Right lobe of liver (tissue), 6 donors: Measurements from ENCODE around the gene ATP13A2. TPM values are rescaled to one million over a fixed set of nuclear protein-coding genes. Genes with fewer than 3 reads are reported as not detected.

ENCODE experiments used
- ATAC-seq, 4 donors: fragments of 200-7000 bp; cut with Tn5 transposase; one replicate each; pipeline ENCODE4 v1.9.1; 2020; ENCODE audit warnings: mild to moderate bottlenecking in 4 of 4, moderate library complexity in 4 of 4
- DNase-seq, 3 donors: peaks; one replicate each; pipeline ENCODE4 v3.0.0-alpha.2; 2020
- H3K27ac ChIP-seq, 3 donors: fragments of 200-600 bp; one replicate each; pipeline ENCODE4 v1.8.0; 2022
- H3K27me3 ChIP-seq, 2 donors: fragments of 200-600 bp; one replicate each; pipeline ENCODE4 v1.8.0; 2022
- H3K36me3 ChIP-seq, 4 donors: fragments of 200-600 bp; sonication (generic) in 1 of 4; one replicate each; pipeline versions ENCODE4 v1.5.1 to v1.8.0; 2017 to 2022; ENCODE audit warnings: control low read depth in 1 of 4
- H3K4me1 ChIP-seq, 4 donors: fragments of 200-600 bp; sonication (generic) in 1 of 4; one replicate each; pipeline versions ENCODE4 v1.5.1 to v1.8.0; 2017 to 2022; ENCODE audit warnings: control low read depth in 1 of 4
- H3K4me3 ChIP-seq, 3 donors: fragments of 200-600 bp; one replicate each; pipeline ENCODE4 v1.8.0; 2022
- H3K9me3 ChIP-seq, 4 donors: fragments of 200-600 bp; sonication (generic) in 1 of 4; one replicate each; pipeline versions ENCODE4 v1.5.1 to v1.8.0; 2017 to 2022; ENCODE audit warnings: control low read depth in 1 of 4
- POLR2A ChIP-seq: fragments of 450-650 bp; IDR thresholded peaks from one replicate; pipeline ENCODE4 v1.6.1; 2017; ENCODE audit warnings: antibody characterized with exemption, mild to moderate bottlenecking
- WGBS: methylation state at CpG from one replicate; pipeline ENCODE4 v1.1.6; 2018; ENCODE audit warnings: low coverage, low lambda C conversion rate; ENCODE audit not compliant: insufficient coverage; ENCODE audit errors: missing lambda C conversion rate; 5-methylcytosine and 5-hydroxymethylcytosine counted together
- intact Hi-C, 2 donors: fragments of 100-400 bp; cut with DNase I; formaldehyde crosslinking; loops; one replicate each; pipeline versions ENCODE4 v1.11.2 to v1.14.1; 2022
- total RNA-seq, 6 experiments: library from RNA; depleted of rRNA in 2 of 6; stranded (reverse); fragments of >200 nt in 2 of 6; fragmentation: NEBNext Ultra II Directional in 3 of 6; extraction: Animal tissue kit (Norgen Biotek cat#: 25700) in 3 of 6; gene quantifications; one replicate each; pipeline versions ENCODE4 v1.1.0 to v1.2.4, GENCODE V29; 2016 to 2023
- TF ChIP-seq, protein P1 (sequence below), 4 donors: fragments of 200-600 bp in 3 of 4; fragments of 450-650 bp in 1 of 4; IDR thresholded peaks; one replicate each; pipeline versions ENCODE4 v1.5.1 to v1.8.0; 2016 to 2022; ENCODE audit warnings: antibody characterized with exemption in 4 of 4, mild to moderate bottlenecking in 2 of 4
- donor health status: DM: no; HTN: yes; CAD: no.
- donor health status: DM: no; HTN: no; CAD: no.
- donor health status: DM: no; HTN: no; CAD: no.
- donor health status: DM: no; HTN: yes; CAD: no.
- donor health status: DM: no; HTN: yes; CAD: no.

The ATP13A2 gene
- total RNA-seq, 6 experiments from 2014 or later, result 5.0 to 12.5 (median 9.2) TPM

DNA sequence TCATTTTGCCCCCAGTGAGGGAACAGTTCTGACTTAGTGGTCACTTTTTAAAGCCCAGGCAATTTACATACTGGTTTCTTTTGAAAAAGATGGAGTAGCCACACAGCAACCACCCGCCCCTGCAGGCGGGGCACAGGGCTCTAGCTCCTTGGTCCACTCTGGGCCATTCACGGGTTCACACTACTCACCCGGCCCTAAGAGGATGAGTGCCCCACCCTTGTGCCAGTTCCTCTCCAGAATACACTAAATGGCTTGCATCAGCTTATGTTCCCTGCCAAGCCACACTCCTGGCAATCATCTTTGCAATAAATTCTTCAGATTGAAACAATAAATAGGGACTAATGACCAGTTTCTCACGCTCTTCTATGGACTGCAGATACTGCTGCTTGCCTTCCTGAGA, 15.7 kb upstream of the ATP13A2 start:
- peak in 1 of 3 donors; percentile 28 for DNase-seq
- 77% methylated on average over 1 of the region's 5 CpGs for WGBS
- Histone ChIP-seq H3K9me3 (no peaks in the 10 kb centered on the region), H3K27ac (no peak overlapping the region), H3K4me3 (no peak overlapping the region), H3K4me1 (peaks cover 0 to 6% (median 2%) of the 10 kb centered on the region in 4 donors), H3K36me3 (peaks cover under 1 to 87% (median 42%) of the 10 kb centered on the region in 4 donors), H3K27me3 (no peaks in the 10 kb centered on the region)
- peak; percentile 38 to 60 (median 47) for ATAC-seq
- no peak for TF ChIP-seq POLR2A
- TF ChIP-seq, protein P1, sequence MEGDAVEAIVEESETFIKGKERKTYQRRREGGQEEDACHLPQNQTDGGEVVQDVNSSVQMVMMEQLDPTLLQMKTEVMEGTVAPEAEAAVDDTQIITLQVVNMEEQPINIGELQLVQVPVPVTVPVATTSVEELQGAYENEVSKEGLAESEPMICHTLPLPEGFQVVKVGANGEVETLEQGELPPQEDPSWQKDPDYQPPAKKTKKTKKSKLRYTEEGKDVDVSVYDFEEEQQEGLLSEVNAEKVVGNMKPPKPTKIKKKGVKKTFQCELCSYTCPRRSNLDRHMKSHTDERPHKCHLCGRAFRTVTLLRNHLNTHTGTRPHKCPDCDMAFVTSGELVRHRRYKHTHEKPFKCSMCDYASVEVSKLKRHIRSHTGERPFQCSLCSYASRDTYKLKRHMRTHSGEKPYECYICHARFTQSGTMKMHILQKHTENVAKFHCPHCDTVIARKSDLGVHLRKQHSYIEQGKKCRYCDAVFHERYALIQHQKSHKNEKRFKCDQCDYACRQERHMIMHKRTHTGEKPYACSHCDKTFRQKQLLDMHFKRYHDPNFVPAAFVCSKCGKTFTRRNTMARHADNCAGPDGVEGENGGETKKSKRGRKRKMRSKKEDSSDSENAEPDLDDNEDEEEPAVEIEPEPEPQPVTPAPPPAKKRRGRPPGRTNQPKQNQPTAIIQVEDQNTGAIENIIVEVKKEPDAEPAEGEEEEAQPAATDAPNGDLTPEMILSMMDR (IDR thresholded peaks at IDR 0.05), result no peak
- intact Hi-C loops, result no loop called here

DNA sequence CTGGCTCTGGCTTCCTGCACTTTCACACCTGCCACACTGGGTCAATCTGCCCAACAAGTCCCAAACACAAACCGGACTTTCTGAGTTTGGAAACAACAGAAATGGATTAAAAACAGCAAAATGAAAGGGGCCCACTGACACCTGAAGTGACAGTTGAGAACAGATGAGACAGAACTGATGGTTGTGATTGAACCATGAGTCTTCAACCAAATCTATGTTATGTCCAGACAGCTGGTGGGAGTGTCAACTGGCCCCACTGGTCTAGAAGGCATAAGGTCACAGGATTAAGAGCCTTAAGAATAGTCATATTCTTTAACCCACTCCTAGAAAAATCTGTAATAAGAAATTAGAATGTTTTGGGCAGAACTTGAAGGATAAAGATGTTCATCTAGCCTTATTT, 13.0 kb upstream of the ATP13A2 start:
- intact Hi-C loops, result no loop called here
- Histone ChIP-seq H3K9me3 (no peaks in the 10 kb centered on the region), H3K27me3 (no peaks in the 10 kb centered on the region), H3K4me1 (peaks cover 0 to 6% (median 2%) of the 10 kb centered on the region in 4 donors), H3K36me3 (peaks cover 0 to 90% (median 53%) of the 10 kb centered on the region in 4 donors), H3K27ac (no peak overlapping the region), H3K4me3 (no peak overlapping the region)
- TF ChIP-seq, protein P1 (IDR thresholded peaks at IDR 0.05), result no peak
- TF ChIP-seq POLR2A, result no peak
- DNase-seq, result no peak
- WGBS, result 67% methylated on average over 1 of the region's 1 CpG
- ATAC-seq, result no peak

DNA sequence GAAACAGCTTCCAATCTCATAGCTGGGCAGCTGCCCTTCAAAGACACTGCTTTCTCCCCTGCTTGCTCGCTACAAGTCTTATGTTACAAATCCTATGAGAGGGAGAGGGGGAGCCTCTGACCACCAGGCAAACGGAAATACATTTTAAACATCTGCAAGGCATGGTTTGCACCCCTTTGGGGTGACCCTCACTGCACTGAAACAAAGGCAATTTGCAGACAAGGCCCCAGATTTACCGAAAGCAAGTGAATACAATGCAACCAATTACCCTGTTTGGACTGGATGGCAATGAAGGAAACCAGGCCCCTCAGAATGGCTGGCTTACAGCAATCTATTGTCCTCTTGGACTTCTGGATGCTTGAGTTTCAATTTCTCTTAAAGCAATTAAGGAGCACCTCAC, 11.8 kb upstream of the ATP13A2 start:
- H3K27ac ChIP-seq, result no peak overlapping the region
- H3K4me1 ChIP-seq, result peaks cover 0 to 6% (median 2%) of the 10 kb centered on the region in 4 donors
- H3K27me3 ChIP-seq, result no peaks in the 10 kb centered on the region
- intact Hi-C loops, result no loop called here
- no peaks in the 10 kb centered on the region for H3K9me3 ChIP-seq
- ATAC-seq (no peak), DNase-seq (no peak)
- peaks cover 0 to 99% (median 60%) of the 10 kb centered on the region in 4 donors for H3K36me3 ChIP-seq
- H3K4me3 ChIP-seq, result no peak overlapping the region
- 94% methylated on average over 2 of the region's 3 CpGs for WGBS
- no peak for TF ChIP-seq POLR2A
- TF ChIP-seq, protein P1 (IDR thresholded peaks at IDR 0.05), result no peak

DNA sequence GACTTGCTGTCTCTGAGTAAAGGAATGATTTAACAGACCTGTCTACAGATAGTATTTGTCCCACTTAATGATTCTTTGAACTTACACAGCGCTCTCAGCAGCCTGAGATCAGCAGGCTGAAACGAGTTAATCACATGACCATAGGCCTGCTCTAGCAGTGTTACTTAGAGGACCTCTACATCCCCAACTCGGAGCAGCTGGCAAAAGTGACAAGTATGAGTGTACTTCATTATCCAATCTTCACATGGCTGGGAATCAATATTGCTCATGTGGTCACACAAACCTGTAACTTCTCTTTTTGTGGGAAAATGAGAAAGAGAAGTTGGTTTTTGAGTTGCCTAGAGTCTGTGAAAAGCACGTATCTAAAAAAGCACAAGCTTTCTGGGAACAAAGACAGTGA, 11.4 kb upstream of the ATP13A2 start:
- Histone ChIP-seq H3K27ac (no peak overlapping the region), H3K4me1 (peaks cover 0 to 4% (median 0%) of the 10 kb centered on the region in 4 donors), H3K9me3 (no peaks in the 10 kb centered on the region), H3K4me3 (no peak overlapping the region), H3K27me3 (no peaks in the 10 kb centered on the region), H3K36me3 (peaks cover 0 to 100% (median 60%) of the 10 kb centered on the region in 4 donors)
- TF ChIP-seq POLR2A, result no peak
- TF ChIP-seq, protein P1 (IDR thresholded peaks at IDR 0.05), result no peak
- no peak for DNase-seq
- 89% methylated on average over 1 of the region's 4 CpGs for WGBS
- ATAC-seq, result peak in 1 of 4 donors; percentile 28
- intact Hi-C loops, result no loop called here

DNA sequence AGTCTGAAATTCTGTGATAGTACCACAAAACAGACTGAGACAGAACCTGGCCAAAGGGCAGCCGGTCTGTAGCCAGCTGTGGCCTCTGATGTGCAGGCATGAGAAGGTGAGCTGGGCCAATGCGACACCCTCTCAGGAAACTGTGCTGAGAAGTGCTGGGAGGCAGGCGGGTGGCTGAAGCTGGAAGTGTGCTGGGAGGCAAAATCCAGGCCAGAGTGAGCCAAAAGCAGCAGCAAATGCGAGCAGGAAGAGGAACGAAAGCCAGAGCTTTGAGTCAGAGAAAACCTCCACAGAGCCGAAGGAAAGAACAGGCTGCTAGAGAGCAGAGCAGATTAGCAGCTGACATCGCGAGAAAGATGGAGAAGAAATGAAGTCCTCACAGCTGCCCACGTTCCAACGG, 10.2 kb upstream of the ATP13A2 start:
- peak in 1 of 3 donors; percentile 31 for DNase-seq
- WGBS, result 86% methylated on average over 9 of the region's 10 CpGs
- no peak for ATAC-seq
- Histone ChIP-seq H3K9me3 (no peaks in the 10 kb centered on the region), H3K27ac (no peak overlapping the region), H3K36me3 (peaks cover 0 to 94% (median 55%) of the 10 kb centered on the region in 4 donors), H3K4me3 (no peak overlapping the region), H3K27me3 (no peaks in the 10 kb centered on the region), H3K4me1 (no peaks in the 10 kb centered on the region)
- intact Hi-C loops, result no loop called here
- TF ChIP-seq, protein P1 (IDR thresholded peaks at IDR 0.05), result no peak
- no peak for TF ChIP-seq POLR2A
